Neural cell (in vitro differentiated cells): ENCODE data around the gene KIF21B.

Source experiments
- EP300 ChIP-seq: fragments of 450-650 bp; conservative IDR thresholded peaks from 2 replicates; pipeline ENCODE4 v1.6.1; 2014; ENCODE audit warnings: antibody characterized with exemption, mild to moderate bottlenecking, moderate library complexity; ENCODE audit not compliant: poor library complexity, severe bottlenecking
- EZH2 ChIP-seq: fragments of 200-600, 300-800 bp; shearing (Covaris generic), sonication (generic); IDR thresholded peaks from 2 replicates; pipeline ENCODE4 v1.6.1; 2014; ENCODE audit warnings: antibody characterized with exemption, low read length, borderline replicate concordance, mild to moderate bottlenecking; ENCODE audit not compliant: insufficient read depth, poor library complexity, severe bottlenecking
- MXI1 ChIP-seq: fragments of 450-650 bp; conservative IDR thresholded peaks from 2 replicates; pipeline ENCODE4 v1.6.1; 2014; ENCODE audit warnings: antibody characterized with exemption, mild to moderate bottlenecking; ENCODE audit not compliant: poor library complexity, severe bottlenecking
- POLR2AphosphoS5 ChIP-seq: IDR thresholded peaks from 2 replicates; pipeline ENCODE4 v1.6.1; 2012
- TF ChIP-seq, protein P1 (sequence below): fragments of 450-650 bp; IDR thresholded peaks from 2 replicates; pipeline ENCODE4 v1.5.1; 2014; ENCODE audit warnings: antibody characterized with exemption, mild to moderate bottlenecking, moderate library complexity; ENCODE audit not compliant: poor library complexity, severe bottlenecking

DNA sequence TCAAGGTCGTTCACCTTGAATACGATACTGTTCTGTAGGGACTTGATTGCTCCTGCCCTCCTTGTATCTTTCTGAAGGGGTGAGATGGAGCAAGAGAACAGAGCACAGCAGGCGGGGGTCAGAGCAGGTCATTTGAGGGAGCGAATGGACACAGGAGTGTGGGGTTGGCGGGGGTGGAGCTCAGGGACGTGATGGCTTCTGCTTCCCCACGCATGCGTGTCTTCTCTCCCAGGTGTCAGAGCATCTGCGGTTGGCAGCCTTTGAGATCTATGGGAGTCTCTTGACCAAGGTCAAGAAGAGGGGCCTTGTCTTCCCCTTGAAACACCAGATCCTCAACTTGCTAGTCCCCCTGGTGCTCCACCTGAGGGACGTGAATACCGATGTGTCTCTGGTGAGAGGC lies 64.9 kb downstream of the KIF21B start:
- TF ChIP-seq, protein P1, sequence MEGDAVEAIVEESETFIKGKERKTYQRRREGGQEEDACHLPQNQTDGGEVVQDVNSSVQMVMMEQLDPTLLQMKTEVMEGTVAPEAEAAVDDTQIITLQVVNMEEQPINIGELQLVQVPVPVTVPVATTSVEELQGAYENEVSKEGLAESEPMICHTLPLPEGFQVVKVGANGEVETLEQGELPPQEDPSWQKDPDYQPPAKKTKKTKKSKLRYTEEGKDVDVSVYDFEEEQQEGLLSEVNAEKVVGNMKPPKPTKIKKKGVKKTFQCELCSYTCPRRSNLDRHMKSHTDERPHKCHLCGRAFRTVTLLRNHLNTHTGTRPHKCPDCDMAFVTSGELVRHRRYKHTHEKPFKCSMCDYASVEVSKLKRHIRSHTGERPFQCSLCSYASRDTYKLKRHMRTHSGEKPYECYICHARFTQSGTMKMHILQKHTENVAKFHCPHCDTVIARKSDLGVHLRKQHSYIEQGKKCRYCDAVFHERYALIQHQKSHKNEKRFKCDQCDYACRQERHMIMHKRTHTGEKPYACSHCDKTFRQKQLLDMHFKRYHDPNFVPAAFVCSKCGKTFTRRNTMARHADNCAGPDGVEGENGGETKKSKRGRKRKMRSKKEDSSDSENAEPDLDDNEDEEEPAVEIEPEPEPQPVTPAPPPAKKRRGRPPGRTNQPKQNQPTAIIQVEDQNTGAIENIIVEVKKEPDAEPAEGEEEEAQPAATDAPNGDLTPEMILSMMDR: no peak
- no peak for TF ChIP-seq MXI1
- no peak for TF ChIP-seq POLR2AphosphoS5
- no peak for TF ChIP-seq EZH2
- TF ChIP-seq EP300: no peak
